Endodermal cell (in vitro differentiated cells): ENCODE data around the gene IVNS1ABP. TPM values are rescaled to one million over a fixed set of nuclear protein-coding genes. Genes with fewer than 3 reads are reported as not detected.

Source experiments
- DNase-seq: peaks from one replicate; pipeline ENCODE4 v3.0.0-alpha.2; 2017
- H3K27ac ChIP-seq: 2 replicates; pipeline ENCODE4 v1.5.1; 2013; ENCODE audit warnings: mild to moderate bottlenecking, low read depth, low read length, moderate library complexity
- H3K27me3 ChIP-seq: 2 replicates; pipeline ENCODE4 v1.6.1; 2013; ENCODE audit warnings: mild to moderate bottlenecking, low read length, moderate library complexity; ENCODE audit not compliant: insufficient read depth, control insufficient read depth, poor library complexity, severe bottlenecking
- H3K36me3 ChIP-seq: 2 replicates; pipeline ENCODE4 v1.7.0; 2013; ENCODE audit warnings: mild to moderate bottlenecking, low read length, moderate library complexity; ENCODE audit not compliant: control insufficient read depth, insufficient read depth
- H3K4me1 ChIP-seq: one replicate; pipeline ENCODE4 v1.7.0; 2013; ENCODE audit warnings: low read length; ENCODE audit not compliant: control insufficient read depth, insufficient read depth
- H3K4me3 ChIP-seq: 2 replicates; pipeline ENCODE4 v1.5.1; 2013; ENCODE audit warnings: mild to moderate bottlenecking, low read length, moderate library complexity
- H3K9ac ChIP-seq: 2 replicates; pipeline ENCODE4 v1.6.1; 2013; ENCODE audit warnings: mild to moderate bottlenecking, low read length, moderate library complexity; ENCODE audit not compliant: poor library complexity, severe bottlenecking; ENCODE audit errors: extremely low read depth
- H3K9me3 ChIP-seq: 2 replicates; pipeline ENCODE4 v1.6.1; 2013; ENCODE audit warnings: mild to moderate bottlenecking, low read length, moderate library complexity; ENCODE audit not compliant: control insufficient read depth
- H3K27ac Mint-ChIP-seq: 2 replicates; pipeline ENCODE4 v1.8.0; 2020; ENCODE audit warnings: mixed read lengths
- H3K27me3 Mint-ChIP-seq: 2 replicates; pipeline ENCODE4 v1.8.0; 2021; ENCODE audit warnings: mild to moderate bottlenecking, mixed read lengths; ENCODE audit not compliant: insufficient read depth
- H3K36me3 Mint-ChIP-seq: 2 replicates; pipeline ENCODE4 v1.8.0; 2020; ENCODE audit warnings: low read depth, mixed read lengths
- H3K4me1 Mint-ChIP-seq: 2 replicates; pipeline ENCODE4 v1.8.0; 2020; ENCODE audit warnings: mixed read lengths
- H3K4me3 Mint-ChIP-seq: 2 replicates; pipeline ENCODE4 v1.8.0; 2020; ENCODE audit warnings: mild to moderate bottlenecking, moderate library complexity, mixed read lengths
- H3K9me3 Mint-ChIP-seq: 2 replicates; pipeline ENCODE4 v1.8.0; 2020; ENCODE audit warnings: mild to moderate bottlenecking, mixed read lengths
- WGBS, 2 experiments: methylation state at CpG; one replicate each; pipeline versions ENCODE4 v1.1.5 to v1.1.7; 2013; ENCODE audit warnings: missing lambda C conversion rate in 2 of 2, mixed read lengths in 1 of 2; ENCODE audit not compliant: insufficient coverage in 1 of 2, insufficient read length in 1 of 2; 5-methylcytosine and 5-hydroxymethylcytosine counted together
- total RNA-seq, 2 donors: library from RNA; stranded (reverse); fragmentation: NEBNext Ultra II Directional in 1 of 2; extraction: Animal tissue kit (Norgen Biotek cat#: 25700) in 1 of 2; gene quantifications; 2 replicates in 1 of 2; 3 replicates in 1 of 2; pipeline ENCODE4 v1.2.1, GENCODE V29; 2021
- TF ChIP-seq, protein P1 (sequence below): fragments of 200-600 bp; sonication (generic); conservative IDR thresholded peaks from 2 replicates; pipeline ENCODE4 v1.5.0; 2021; ENCODE audit warnings: antibody characterized with exemption, mild to moderate bottlenecking

Gene IVNS1ABP
- total RNA-seq, 2 donors from 2014 or later: 122 to 163 TPM

DNA sequence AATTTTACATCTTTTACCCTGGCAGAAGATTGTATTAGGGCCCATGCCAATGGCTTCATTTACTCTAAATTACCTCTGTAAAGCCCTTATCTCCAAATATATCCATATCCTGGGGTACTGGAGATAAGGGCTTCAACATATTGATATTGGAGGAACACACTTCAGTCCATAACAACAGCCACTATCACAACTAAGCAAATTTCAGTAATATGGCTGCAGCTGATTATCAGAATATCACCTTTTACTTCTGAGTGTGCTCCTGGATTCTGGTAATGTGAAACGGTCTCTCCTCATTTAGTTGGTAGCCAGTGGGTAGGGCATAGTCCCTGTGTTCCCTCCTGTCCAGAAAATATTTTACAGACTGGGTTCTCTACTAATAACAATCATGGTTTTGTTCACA, 53.3 kb downstream of the IVNS1ABP start:
- H3K27ac Mint-ChIP-seq: no peak overlapping the region
- Histone ChIP-seq H3K9me3 (no peaks in the 10 kb centered on the region), H3K27ac (no peak overlapping the region), H3K4me3 (no peak overlapping the region), H3K4me1 (no peaks in the 10 kb centered on the region), H3K36me3 (no peaks in the 10 kb centered on the region), H3K27me3 (no peaks in the 10 kb centered on the region), H3K9ac (no peak overlapping the region)
- peaks cover 7% of the 10 kb centered on the region for H3K4me1 Mint-ChIP-seq
- no peak overlapping the region for H3K4me3 Mint-ChIP-seq
- TF ChIP-seq, protein P1, sequence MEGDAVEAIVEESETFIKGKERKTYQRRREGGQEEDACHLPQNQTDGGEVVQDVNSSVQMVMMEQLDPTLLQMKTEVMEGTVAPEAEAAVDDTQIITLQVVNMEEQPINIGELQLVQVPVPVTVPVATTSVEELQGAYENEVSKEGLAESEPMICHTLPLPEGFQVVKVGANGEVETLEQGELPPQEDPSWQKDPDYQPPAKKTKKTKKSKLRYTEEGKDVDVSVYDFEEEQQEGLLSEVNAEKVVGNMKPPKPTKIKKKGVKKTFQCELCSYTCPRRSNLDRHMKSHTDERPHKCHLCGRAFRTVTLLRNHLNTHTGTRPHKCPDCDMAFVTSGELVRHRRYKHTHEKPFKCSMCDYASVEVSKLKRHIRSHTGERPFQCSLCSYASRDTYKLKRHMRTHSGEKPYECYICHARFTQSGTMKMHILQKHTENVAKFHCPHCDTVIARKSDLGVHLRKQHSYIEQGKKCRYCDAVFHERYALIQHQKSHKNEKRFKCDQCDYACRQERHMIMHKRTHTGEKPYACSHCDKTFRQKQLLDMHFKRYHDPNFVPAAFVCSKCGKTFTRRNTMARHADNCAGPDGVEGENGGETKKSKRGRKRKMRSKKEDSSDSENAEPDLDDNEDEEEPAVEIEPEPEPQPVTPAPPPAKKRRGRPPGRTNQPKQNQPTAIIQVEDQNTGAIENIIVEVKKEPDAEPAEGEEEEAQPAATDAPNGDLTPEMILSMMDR: no peak
- H3K27me3 Mint-ChIP-seq: no peaks in the 10 kb centered on the region
- WGBS, 2 experiments: 87 to 100% methylated on average over 1 of the region's 1 CpG
- no peak for DNase-seq
- no peaks in the 10 kb centered on the region for H3K36me3 Mint-ChIP-seq
- H3K9me3 Mint-ChIP-seq: no peaks in the 10 kb centered on the region

DNA sequence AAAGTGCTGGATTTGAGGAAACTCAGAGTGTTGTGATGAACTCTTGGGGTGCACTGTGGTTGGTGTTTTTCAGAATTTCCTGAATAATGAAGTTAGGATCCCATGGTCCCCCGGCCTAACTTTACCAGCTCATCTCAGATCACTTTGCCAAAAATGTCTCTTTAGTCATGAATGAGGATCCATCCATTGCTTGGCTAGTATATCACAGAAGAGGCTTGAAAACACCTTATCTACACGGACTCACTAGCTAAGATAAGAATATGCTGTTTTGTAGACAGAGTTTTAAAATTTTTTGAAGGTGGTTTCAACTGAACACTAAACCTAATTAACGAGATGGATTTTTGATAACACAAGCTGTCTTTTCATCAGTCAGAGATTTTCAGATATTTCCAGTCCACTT, 53.8 kb downstream of the IVNS1ABP start:
- Mint-ChIP-seq H3K36me3 (no peaks in the 10 kb centered on the region), H3K9me3 (no peaks in the 10 kb centered on the region), H3K27me3 (no peaks in the 10 kb centered on the region), H3K27ac (no peak overlapping the region), H3K4me3 (no peak overlapping the region), H3K4me1 (peaks cover 7% of the 10 kb centered on the region)
- H3K4me3 ChIP-seq: no peak overlapping the region
- no peaks in the 10 kb centered on the region for H3K9me3 ChIP-seq
- H3K36me3 ChIP-seq: no peaks in the 10 kb centered on the region
- no peak overlapping the region for H3K27ac ChIP-seq
- TF ChIP-seq, protein P1: no peak
- H3K9ac ChIP-seq: no peak overlapping the region
- no peaks in the 10 kb centered on the region for H3K4me1 ChIP-seq
- DNase-seq: no peak
- H3K27me3 ChIP-seq: no peaks in the 10 kb centered on the region
- WGBS, 2 experiments: 93 to 100% methylated on average over 1 to 3 of the region's 3 CpGs

DNA sequence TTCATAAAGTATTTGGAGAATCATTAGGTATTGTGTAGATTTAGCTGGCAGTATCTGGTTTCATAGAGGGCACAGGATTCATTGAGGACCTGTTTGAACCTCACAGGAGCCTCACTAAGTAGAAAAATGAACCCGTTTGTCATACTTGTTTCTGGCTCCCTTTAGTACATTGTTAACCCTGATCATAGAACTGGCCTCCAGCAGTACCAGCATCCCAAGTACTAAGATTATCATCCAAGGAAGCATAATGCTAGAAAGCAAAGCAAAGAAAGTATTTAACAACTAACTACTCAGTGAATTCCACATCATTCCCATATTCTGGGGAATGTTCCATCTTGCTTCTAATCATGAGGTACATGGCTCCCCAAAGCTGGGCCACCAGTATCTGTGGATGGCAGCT, 54.9 kb downstream of the IVNS1ABP start:
- no peak overlapping the region for H3K4me3 Mint-ChIP-seq
- DNase-seq: no peak
- Histone ChIP-seq H3K4me1 (no peaks in the 10 kb centered on the region), H3K9ac (no peak overlapping the region), H3K27me3 (no peaks in the 10 kb centered on the region), H3K9me3 (no peaks in the 10 kb centered on the region), H3K36me3 (no peaks in the 10 kb centered on the region), H3K4me3 (no peak overlapping the region), H3K27ac (no peak overlapping the region)
- peaks cover 2% of the 10 kb centered on the region for H3K36me3 Mint-ChIP-seq
- H3K27me3 Mint-ChIP-seq: no peaks in the 10 kb centered on the region
- no peak overlapping the region for H3K27ac Mint-ChIP-seq
- 88 to 89% methylated on average over 1 of the region's 1 CpG for WGBS, 2 experiments
- H3K4me1 Mint-ChIP-seq: peaks cover 7% of the 10 kb centered on the region
- TF ChIP-seq, protein P1: no peak
- peaks cover 6% of the 10 kb centered on the region for H3K9me3 Mint-ChIP-seq
